Astrocyte of the spinal cord (primary cell): ENCODE measurements around the gene ZCCHC2.

Source experiments
- DNase-seq: peaks from one replicate; pipeline ENCODE4 v3.0.0; 2011; ENCODE audit warnings: low read depth, low spot score
- H3K4me3 ChIP-seq: 2 replicates; pipeline ENCODE4 v1.5.1; 2011; ENCODE audit warnings: low read depth, mild to moderate bottlenecking, low read length, moderate library complexity
- CTCF ChIP-seq: IDR thresholded peaks from 2 replicates; pipeline ENCODE4 v1.5.1; 2012; ENCODE audit warnings: low read depth, mild to moderate bottlenecking, low read length, inconsistent platforms
- in situ Hi-C: cut with HindIII; loops from 2 replicates; pipeline ENCODE4 v1.10.0; 2017; ENCODE audit warnings: low sequenced_read_pairs

The ZCCHC2 gene

GRCh38 chr18:62498616-62499262 lies 24.1 kb upstream of the ZCCHC2 start:
- in situ Hi-C loops = no loop called here
- H3K4me3 ChIP-seq = no peak overlapping the region
- DNase-seq = no peak
- TF ChIP-seq CTCF = no peak

- DNase-seq = no peak
- no peak for TF ChIP-seq CTCF
- in situ Hi-C loops = no loop called here
- H3K4me3 ChIP-seq = no peak overlapping the region
These were observed 23.6 kb upstream of the ZCCHC2 start for GRCh38 chr18:62499263-62499650.

- no peak for TF ChIP-seq CTCF
- H3K4me3 ChIP-seq = no peak overlapping the region
- DNase-seq = no peak
- in situ Hi-C loops = no loop called here
These were observed 22.7 kb upstream of the ZCCHC2 start for GRCh38 chr18:62500174-62500573.

GRCh38 chr18:62500966-62501591 lies 21.7 kb upstream of the ZCCHC2 start:
- no peak for DNase-seq
- in situ Hi-C loops = no loop called here
- no peak overlapping the region for H3K4me3 ChIP-seq
- no peak for TF ChIP-seq CTCF

- H3K4me3 ChIP-seq = no peak overlapping the region
- DNase-seq = no peak
- no peak for TF ChIP-seq CTCF
- in situ Hi-C loops = no loop called here
These were observed 16.9 kb upstream of the ZCCHC2 start for GRCh38 chr18:62505669-62506494.

- no peak for DNase-seq
- H3K4me3 ChIP-seq = no peak overlapping the region
- in situ Hi-C loops = no loop called here
- TF ChIP-seq CTCF = no peak
These were observed 16.2 kb upstream of the ZCCHC2 start for GRCh38 chr18:62506495-62507143.
